K562 (cell line): Measurements from ENCODE around the gene SLC3A2.

ENCODE experiments used
- CEBPB ChIP-seq: fragments of 450-650 bp; IDR thresholded peaks from 2 replicates; pipeline ENCODE4 v1.6.1; 2016; ENCODE audit warnings: missing genetic modification characterization, missing compliant biosample characterization
- CTCF ChIP-seq, 3 experiments: IDR thresholded peaks in 2 of 3; conservative IDR thresholded peaks in 1 of 3; 2 replicates each; pipeline ENCODE4 v1.5.1; 2011 to 2012; ENCODE audit warnings: low read length in 3 of 3, mild to moderate bottlenecking in 3 of 3, control low read depth in 2 of 3, improper control_type of control experiment in 1 of 3, inconsistent platforms in 1 of 3, low read depth in 1 of 3, mixed read lengths in 1 of 3, moderate library complexity in 1 of 3; ENCODE audit not compliant: insufficient read depth in 2 of 3
- FOS ChIP-seq: IDR thresholded peaks from 3 replicates; pipeline ENCODE4 v1.6.1; 2011; ENCODE audit not compliant: insufficient read length; ENCODE audit errors: extremely low read depth
- GABPA ChIP-seq: fragments of 200-800 bp; sonication (Bioruptor generic); conservative IDR thresholded peaks from 2 replicates; pipeline ENCODE4 v1.6.1; 2016; ENCODE audit warnings: low read depth, missing genetic modification characterization, missing compliant biosample characterization
- GABPB2 ChIP-seq: fragments of 250-450 bp; sonication (Bioruptor Pico); conservative IDR thresholded peaks from 2 replicates; pipeline ENCODE4 v1.5.1; 2021; ENCODE audit warnings: mild to moderate bottlenecking
- HDGF ChIP-seq: fragments of 450-650 bp; IDR thresholded peaks from 2 replicates; pipeline ENCODE4 v1.6.1; 2016
- PBX2 ChIP-seq, 2 experiments: IDR thresholded peaks in 1 of 2; conservative IDR thresholded peaks in 1 of 2; 2 replicates each; pipeline ENCODE4 v1.6.1; 2016; ENCODE audit warnings: low read depth in 2 of 2, mild to moderate bottlenecking in 1 of 2, missing compliant biosample characterization in 1 of 2, missing genetic modification characterization in 1 of 2, moderate library complexity in 1 of 2
- RAD21 ChIP-seq, 2 experiments: fragments of 250-450 bp in 1 of 2; fragments of 450-650 bp in 1 of 2; sonication (Bioruptor Pico) in 1 of 2; formaldehyde crosslinking in 1 of 2; IDR thresholded peaks in 1 of 2; conservative IDR thresholded peaks in 1 of 2; 2 replicates each; pipeline versions ENCODE4 v1.4.0 to v1.8.0; 2020 to 2022; ENCODE audit warnings: mild to moderate bottlenecking in 2 of 2, moderate library complexity in 1 of 2
- REST ChIP-seq, 2 experiments: fragments of 450-650 bp; formaldehyde crosslinking in 1 of 2; IDR thresholded peaks; 2 replicates each; pipeline versions ENCODE4 v1.4.0 to v1.6.1; 2014 to 2020; ENCODE audit warnings: mild to moderate bottlenecking in 2 of 2, borderline replicate concordance in 1 of 2, low read depth in 1 of 2
- ZNF695 ChIP-seq: fragments of 450-650 bp; formaldehyde crosslinking; IDR thresholded peaks from 2 replicates; pipeline ENCODE4 v1.4.0; 2020; ENCODE audit warnings: mild to moderate bottlenecking, moderate library complexity

GRCh38 chr11:62914416-62914815 lies 33.7 kb downstream of the SLC3A2 start:
- TF ChIP-seq GABPA (no peak), PBX2 (CRISPR knock-in tag; IDR thresholded peaks at IDR 0.05; ENCODE audit: low read depth) (no peak), PBX2 (tag; conservative IDR thresholded peaks at IDR 0.05; ENCODE audit: low read depth) (no peak), REST (IDR thresholded peaks at IDR 0.05; ENCODE audit: borderline replicate concordance) (no peak), REST (CRISPR knock-in tag; IDR thresholded peaks at IDR 0.05; ENCODE audit: low read depth) (no peak), CTCF (IDR thresholded peaks at IDR 0.05 in 2 of 3, conservative IDR thresholded peaks at IDR 0.05 in 1 of 3; ENCODE audit: insufficient read depth in 2 of 3, low read depth in 1 of 3, low read length in 3 of 3) (no peak), RAD21 (CRISPR knock-in tag; conservative IDR thresholded peaks at IDR 0.05 in 1 of 2, IDR thresholded peaks at IDR 0.05 in 1 of 2) (no peak), FOS (no peak), HDGF (no peak), GABPB2 (CRISPR knock-in tag) (no peak), CEBPB (tag) (no peak), ZNF695 (no peak)
